ENCODE data around the gene HKDC1.
"Not testable (repeated sequence)": the region's sequence is repeated elsewhere in the genome, so short reads cannot be mapped to it uniquely, and the experiment has no call there.

HKDC1 gene

DNA sequence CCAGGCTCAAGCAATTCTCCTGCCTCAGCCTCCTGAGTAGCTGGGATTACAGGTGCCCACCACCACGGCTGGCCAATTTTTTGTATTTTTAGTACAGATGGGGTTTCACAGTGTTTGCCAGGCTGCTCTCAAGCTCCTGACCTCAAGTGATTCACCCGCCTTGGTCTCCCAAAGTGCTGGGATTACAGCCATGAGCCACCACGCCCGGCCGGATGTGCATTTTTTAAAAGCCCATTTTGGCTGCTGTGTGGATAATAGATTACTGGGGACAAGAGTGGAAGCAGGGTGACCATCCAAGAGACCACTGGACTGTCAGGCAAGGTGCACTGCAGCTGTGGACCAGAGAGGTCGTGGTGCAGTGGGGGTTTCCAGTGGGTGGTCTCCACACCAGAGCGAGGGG is 21.4 kb downstream of the HKDC1 start:
- DNase-seq (ENCODE audit: low read depth): no peak

DNA sequence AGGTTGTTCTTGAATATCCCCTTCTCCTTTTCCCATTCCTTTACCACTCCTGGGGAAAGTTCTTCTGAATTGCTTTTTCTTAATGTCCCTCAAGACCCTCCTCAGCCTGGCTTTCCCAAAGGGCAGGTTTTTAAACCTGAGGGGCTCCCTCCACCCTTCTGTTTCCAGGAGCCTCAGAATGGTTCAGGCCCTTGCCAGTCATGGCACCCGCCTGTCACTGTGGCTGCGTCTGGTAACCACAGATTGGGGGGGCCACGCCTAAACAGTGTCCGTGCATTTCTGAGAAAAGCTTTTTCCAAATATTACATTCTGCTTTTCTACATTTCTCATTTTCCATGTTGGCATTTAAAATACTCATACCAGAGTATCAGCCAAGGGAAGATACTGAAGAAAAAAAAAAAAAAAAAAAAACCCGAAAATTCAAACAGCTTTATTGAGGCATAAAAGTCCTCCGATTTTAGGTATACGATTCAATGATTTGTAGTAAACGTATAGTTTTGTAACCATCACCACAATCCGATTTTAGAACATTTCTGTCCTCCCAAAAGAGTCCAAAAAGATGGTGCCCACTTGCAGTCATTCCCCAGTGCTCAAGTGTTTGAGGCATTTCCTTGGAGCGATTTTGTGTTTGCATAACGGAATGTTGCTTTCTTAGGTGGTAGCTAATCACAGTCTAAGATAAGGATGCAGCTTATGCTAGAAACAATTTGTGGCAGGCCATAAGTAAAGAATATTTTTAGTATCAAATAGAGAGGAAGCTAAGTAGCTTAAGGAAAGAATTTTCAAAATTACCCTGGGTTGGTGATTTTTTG is 22.1 kb downstream of the HKDC1 start:
- DNase-seq (ENCODE audit: low read depth): no peak

DNA sequence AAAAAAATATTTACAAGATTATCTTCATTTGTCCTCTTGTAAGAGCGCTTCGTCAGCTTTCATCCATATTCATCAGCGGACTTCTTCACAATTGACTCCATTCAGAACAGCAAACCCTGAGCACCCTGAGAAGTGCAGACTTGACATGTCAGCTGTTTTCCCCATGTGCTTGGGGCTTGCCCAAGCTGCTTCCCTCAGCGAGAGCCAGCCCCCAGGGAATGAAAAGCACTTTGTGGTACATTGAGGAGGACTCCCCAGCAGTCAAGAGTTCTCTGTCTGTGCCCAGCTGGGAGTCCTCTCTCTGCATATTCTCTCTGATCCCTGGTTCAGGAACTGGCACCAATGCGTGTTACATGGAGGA is 22.7 kb downstream of the HKDC1 start:
- no peak for DNase-seq (ENCODE audit: low read depth)

DNA sequence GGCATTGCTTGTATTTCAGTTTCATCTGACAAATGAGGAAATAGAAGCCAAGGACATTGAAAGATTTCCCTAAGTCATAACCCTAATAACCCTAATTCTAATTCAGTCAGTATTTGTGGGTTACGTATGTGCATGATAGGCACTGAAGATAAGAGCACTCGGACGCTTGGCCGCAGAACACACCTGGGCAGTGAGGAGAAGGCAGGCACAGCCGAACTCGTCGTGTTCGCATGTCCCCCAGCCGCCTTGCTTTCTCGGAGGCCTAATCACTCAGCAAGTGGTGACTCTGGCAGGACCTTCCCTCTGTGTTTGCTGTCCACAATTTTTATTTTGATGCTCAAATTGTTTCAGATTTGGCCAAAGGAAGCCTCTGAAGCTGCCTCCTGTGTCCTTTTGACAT is 23.7 kb downstream of the HKDC1 start:
- DNase-seq (ENCODE audit: low read depth): no peak

DNA sequence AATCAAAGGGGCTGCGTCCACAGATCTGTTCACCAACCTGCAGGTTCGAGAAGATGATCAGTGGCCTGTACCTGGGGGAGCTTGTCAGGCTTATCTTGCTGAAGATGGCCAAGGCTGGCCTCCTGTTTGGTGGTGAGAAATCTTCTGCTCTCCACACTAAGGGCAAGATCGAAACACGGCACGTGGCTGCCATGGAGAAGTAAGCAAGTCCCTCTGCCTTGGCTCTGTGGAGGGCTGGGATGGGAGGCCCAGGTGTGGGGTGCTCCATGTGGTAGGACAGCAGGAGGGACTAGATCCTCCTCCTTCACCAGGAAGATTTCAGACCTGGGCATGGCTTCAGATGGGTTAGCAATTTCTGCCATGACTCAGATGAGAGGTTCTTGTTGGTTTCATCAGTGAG is 25.9 kb downstream of the HKDC1 start:
- no peak for DNase-seq (ENCODE audit: low read depth)

DNA sequence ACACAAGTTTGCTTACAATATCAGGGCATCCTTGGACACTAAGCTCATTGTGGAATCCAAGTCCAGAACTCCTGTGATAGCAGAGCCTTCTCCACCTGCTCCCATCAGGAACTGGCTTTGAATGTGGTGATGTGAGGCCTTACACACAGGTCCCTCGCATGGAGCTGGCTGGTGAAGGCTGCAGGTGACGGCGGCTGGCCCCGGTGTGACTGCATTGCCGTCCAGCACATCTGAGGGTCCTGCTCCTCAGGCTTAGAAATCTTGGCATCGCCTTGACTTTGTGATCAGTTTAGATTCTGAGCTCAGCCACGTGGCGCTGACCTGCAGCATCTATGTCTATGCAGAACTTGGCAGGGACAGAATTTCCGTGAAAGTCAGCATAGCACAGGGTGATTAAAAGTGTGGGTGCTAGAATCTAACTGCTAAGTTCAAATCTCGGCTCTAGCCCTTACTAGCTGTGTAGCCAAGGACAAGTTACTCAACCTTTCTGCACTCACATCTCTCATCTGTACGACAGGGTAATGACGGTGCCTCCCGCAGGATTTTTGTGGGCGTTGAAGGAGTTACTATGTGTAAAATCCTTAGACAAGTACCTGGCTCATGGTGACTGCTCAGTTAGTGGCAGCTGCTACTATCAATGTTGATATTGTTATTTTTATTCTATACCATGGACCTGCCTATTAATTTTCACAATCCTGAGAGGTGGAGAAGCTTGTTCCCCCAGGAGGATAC is 26.6 kb downstream of the HKDC1 start:
- no peak for DNase-seq (ENCODE audit: low read depth)

DNA sequence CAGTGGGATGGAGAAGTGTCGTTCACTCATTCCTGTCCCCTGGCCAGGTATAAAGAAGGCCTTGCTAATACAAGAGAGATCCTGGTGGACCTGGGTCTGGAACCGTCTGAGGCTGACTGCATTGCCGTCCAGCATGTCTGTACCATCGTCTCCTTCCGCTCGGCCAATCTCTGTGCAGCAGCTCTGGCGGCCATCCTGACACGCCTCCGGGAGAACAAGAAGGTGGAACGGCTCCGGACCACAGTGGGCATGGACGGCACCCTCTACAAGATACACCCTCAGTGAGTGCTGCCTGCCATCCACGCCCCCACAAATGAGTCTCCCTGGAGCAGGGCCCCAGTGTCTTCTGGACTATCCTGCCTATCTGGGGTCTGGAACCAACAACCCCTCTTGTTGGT is 27.2 kb downstream of the HKDC1 start:
- no peak for DNase-seq (ENCODE audit: low read depth)

DNA sequence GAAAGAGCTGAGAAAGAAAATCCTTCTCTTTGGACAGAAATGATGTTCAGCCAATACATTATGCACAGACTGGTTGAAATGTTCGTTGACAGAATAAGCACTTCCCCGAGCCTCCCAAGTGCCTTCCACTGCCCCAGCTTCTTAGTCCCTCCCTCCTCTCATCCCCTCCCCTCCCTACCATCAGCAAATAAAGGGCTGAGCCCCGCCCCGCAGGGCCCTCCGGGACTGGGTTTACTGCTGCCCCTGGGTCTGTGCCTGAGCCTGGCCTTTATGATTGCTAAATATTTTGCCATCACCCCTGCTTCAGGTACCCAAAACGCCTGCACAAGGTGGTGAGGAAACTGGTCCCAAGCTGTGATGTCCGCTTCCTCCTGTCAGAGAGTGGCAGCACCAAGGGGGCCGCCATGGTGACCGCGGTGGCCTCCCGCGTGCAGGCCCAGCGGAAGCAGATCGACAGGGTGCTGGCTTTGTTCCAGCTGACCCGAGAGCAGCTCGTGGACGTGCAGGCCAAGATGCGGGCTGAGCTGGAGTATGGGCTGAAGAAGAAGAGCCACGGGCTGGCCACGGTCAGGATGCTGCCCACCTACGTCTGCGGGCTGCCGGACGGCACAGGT is 28.1 kb downstream of the HKDC1 start:
- no peak for DNase-seq (ENCODE audit: low read depth)

DNA sequence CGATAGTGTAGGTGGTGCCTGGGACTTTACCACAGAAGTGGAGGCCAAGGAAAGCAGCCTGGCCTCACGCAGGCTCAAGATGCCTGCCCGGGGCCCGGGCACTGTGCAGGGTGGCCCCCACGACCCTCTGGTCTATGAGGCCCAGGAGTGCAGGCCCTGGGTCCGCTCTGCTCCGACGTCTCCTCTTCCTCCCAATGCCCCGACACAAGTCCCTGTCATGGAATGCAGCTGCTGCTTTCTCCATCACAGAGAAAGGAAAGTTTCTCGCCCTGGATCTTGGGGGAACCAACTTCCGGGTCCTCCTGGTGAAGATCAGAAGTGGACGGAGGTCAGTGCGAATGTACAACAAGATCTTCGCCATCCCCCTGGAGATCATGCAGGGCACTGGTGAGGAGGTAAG is 29.9 kb downstream of the HKDC1 start:
- no peak for DNase-seq (ENCODE audit: low read depth)

DNA sequence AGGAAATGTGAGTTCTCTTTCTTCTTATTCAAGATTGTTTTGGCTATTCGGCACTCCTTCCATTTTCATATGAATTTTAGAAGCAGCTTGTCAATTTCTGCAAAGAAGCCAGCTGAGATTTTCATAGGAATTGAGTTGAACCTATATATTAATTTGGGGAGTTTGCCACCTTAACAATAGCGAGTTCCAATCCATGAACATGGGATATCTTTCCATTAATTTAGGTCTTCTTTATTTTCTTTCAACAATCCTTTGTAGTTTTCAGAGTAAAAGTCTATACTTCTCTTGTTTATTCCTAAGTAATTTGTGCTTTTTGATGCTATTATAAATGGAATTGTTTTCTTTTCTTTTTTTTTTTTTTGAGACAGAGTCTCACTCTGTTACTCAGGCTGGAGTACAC is 31.3 kb downstream of the HKDC1 start:
- DNase-seq (ENCODE audit: low read depth): not testable (repeated sequence)

DNA sequence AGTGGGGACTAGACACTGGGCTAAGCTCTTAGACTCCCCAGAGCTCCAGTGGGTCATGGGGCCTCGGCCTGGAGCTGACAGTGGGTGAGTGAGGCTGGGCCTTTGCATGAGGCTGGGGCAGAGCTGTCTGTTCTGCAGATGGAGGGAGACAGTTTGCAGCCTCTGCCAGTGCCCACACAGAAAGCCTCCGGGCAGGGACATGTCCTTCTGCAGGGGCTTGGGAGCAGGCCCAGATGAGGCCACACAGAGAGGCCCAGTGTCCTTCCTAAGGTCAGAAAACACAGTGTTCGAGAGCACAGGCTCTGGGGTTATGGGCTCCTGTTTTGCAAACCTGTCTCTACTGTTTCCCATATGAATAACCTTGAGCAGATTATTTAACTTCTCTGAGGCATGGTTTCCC is 33.0 kb downstream of the HKDC1 start:
- no peak for DNase-seq (ENCODE audit: low read depth)

DNA sequence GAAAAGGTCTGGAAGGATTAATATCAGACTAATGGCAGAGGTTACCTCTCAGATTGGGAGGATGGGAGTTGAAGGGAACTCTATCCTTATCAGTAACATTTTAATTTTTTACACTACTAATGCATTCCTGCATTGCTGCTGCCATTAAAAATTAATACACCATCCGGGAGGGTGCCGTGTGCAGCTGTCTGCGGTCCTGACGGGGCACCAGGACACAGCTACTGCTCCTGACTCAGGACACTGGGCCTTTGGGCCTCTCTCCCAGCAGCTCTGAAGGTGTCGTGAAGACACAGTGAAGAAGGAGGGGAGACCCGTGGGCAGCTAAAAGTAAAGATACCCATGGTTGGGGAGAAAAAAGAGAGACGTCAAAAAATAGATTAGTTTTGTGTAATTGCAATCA is 34.7 kb downstream of the HKDC1 start:
- DNase-seq (ENCODE audit: low read depth): no peak

DNA sequence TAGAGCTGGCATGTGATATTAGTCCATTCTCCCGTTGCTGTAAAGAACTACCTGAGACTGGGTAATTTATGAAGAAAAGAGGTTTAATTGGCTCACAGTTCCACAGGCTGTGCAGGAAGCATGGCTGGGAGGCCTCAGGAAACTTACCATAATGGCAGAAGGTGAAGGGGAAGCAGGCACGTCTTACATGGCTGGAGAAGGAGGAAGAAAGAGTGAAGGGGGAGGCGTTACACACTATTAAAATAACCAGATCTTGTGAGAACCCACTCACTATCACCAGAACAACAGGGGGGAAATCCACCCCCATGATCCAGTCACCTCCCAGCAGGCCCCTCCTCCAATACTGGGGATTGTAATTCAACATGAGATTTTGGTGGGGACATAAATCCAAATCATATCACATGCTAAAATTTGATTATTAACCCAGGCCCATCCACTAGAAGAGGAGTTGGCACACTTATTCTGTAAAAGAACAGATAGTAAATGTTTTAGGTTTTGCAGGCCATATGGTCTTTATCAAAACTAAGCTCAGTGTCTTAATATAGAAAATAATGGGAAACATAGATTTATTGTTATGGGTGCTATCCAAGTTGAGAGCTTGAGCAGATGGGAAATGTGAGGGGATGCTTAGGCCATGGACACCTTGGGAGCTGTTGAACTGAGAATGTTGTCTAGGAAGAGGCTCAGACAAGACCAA is 39.6 kb downstream of the HKDC1 start:
- DNase-seq (ENCODE audit: low read depth): no peak

DNA sequence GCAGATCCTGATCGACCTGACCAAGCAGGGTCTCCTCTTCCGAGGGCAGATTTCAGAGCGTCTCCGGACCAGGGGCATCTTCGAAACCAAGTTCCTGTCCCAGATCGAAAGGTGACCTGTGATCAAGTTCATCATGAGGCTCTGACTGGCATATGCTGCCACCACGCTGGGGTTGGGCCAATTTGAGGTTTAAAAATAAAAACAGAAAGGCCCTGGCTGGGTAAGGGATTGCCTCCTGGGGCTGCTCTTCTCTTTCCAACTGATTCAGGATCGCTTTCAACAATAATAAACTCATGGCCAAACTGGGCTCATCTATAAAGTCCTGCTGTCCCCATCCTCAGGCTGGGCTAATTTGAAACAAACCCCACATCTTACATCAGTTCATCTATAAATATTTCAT is 41.1 kb downstream of the HKDC1 start:
- no peak for DNase-seq (ENCODE audit: low read depth)

DNA sequence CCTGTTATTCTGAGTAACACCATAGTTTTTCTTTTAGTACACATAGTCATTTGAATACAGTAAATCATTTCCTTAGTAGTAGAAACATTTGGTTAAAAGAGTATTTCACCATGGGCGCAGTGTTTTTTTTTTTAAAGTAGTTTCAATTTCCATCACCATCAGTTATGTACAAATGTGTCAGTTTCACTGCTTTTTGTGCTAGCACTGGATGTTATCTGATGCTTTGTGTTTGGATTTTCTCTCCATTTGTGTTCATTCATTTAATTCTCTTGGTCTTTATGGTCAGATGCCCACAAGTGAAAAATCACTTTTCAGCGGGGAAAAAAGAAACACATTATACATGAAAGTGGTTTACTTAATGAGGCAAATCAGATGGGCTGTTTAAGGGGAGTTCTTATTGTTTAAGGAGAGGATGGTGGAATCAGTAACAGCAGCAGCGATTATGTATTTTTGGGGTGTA is 42.2 kb downstream of the HKDC1 start:
- no peak for DNase-seq (ENCODE audit: low read depth)

DNA sequence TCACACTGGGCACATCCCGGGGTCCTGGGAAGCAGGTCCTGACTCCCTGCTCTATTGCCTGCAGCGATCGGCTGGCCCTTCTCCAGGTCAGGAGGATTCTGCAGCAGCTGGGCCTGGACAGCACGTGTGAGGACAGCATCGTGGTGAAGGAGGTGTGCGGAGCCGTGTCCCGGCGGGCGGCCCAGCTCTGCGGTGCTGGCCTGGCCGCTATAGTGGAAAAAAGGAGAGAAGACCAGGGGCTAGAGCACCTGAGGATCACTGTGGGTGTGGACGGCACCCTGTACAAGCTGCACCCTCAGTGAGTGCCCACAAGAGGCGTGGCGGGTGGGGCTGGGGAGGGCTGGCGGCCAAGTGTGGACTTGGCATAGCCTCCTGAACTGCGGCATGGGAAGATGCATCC is 45.4 kb downstream of the HKDC1 start:
- no peak for DNase-seq (ENCODE audit: low read depth)

DNA sequence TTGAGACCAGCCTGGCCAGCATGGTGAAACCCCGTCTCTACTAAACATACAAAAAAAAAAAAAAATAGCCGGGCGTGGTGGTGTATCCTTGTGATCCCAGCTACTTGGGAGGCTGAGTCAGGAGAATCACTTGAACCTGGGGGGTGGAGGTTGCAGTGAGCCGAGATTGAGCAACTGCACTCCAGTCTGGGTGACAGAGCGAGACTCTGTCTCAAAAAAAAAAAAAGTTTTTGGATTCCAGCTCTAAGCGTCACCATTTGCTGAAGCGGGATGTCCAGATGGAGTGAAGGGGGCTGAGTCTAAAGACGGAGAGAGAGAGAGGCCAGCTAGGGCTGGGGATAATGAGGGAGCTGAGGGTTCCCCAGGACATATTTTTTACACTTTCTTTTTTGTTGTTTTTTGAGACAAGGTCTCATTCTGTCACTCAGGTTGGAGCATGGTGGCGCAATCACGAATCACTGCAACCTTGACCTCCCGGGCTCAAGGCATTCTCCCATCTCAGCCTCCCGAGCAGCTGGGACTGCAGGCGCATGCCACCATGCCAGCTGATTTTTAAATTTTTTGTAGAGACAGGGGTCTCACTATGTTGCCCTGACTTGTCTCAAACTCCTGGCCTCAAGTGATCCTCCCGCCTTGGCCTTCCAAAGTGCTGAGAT is 48.8 kb downstream of the HKDC1 start:
- no peak for DNase-seq (ENCODE audit: low read depth)

DNA sequence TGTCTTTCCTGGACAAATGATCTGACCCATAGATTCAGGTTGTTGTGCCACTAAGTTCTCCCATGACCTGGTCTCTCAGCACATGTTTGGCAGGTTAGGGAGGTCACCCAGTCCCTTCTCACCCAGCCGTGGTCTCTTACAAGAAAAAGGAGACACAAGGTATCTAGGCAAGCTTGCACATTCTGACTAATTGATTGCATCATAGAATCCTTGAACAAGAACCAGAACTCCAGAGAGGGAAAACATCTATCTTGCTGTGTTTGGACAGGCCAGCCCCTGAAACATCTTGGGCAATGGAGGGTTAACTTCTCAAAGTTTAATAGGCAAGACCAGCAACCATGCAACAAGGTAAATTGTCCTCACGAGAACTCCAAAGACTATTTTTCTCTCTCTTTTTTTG is 49.6 kb downstream of the HKDC1 start:
- no peak for DNase-seq (ENCODE audit: low read depth)

DNA sequence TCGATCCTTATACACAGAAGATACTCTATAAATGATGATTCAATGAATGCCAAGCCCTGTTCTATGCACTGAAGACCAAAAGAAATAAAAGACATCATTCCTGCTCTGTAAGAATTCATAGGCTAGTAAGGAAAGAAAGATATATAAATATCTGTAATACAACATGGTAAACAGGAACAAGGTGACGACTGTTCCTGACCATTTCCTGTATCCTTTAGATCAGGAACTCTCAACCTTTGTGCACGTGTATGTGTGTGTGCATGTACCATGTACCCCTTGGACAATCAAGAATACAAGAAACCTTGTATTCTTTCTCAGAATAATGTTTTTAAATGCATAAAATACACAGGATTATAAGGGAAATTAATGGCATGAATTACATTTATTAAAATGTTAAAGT is 50.9 kb downstream of the HKDC1 start:
- DNase-seq (ENCODE audit: low read depth): no peak

DNA sequence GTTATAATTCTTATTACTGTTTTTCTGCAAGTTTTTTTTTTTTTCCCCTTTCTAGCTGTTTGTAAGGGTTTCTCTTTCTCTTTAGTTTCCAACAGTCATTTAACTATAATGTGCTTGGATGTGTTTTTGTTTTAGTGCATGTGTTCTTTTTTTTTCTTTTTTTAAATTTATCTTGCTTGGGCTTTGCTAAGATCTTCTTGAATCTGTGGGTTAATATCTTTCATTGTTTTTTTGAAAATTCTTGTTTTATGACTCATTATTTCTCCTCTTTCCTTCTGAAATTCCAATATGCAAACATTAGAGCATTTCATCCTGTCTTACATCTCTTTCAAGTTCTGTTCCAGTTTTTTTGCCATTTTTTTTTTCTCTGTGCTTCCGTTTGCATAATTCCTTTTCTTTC is 52.5 kb downstream of the HKDC1 start:
- no peak for DNase-seq (ENCODE audit: low read depth)

DNA sequence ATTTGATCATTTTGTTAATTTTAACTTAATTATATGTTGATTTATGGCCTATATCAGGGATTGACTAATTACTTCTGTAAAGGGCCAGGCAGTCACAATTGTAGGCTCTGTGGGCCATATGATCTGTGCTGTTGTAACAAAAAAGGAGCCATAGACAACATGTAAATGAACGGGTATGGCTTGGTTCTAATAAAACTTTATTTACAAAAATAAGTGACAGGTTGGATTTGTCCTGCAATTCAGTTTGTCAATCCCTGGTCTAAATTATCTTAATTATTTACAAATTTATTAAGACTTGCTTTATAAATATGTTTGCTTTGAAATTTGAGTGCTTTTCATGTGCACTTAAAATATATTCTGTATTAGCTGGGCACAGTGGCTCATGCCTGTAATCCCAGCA is 55.3 kb downstream of the HKDC1 start:
- DNase-seq (ENCODE audit: low read depth): no peak

DNA sequence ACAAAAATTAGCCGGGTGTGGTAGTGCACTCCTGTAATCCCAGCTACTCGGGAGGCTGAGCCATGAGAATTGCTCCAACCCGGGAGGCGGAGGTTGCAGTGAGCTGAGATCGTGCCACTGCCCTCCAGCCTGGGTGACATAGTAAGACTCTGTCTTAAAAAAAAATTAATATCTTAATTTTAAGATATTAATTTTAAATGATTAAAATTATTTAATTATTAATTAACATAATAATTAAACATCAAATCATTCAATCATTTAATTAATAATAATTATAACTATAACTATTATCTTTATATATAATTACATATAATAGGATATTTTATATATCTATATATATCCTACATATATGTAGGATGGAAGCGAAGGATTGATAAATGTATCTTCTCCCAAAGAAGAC is 56.4 kb downstream of the HKDC1 start:
- DNase-seq (ENCODE audit: low read depth): no peak
